ENCODE data around the gene NPHP4.

NPHP4 gene

DNA sequence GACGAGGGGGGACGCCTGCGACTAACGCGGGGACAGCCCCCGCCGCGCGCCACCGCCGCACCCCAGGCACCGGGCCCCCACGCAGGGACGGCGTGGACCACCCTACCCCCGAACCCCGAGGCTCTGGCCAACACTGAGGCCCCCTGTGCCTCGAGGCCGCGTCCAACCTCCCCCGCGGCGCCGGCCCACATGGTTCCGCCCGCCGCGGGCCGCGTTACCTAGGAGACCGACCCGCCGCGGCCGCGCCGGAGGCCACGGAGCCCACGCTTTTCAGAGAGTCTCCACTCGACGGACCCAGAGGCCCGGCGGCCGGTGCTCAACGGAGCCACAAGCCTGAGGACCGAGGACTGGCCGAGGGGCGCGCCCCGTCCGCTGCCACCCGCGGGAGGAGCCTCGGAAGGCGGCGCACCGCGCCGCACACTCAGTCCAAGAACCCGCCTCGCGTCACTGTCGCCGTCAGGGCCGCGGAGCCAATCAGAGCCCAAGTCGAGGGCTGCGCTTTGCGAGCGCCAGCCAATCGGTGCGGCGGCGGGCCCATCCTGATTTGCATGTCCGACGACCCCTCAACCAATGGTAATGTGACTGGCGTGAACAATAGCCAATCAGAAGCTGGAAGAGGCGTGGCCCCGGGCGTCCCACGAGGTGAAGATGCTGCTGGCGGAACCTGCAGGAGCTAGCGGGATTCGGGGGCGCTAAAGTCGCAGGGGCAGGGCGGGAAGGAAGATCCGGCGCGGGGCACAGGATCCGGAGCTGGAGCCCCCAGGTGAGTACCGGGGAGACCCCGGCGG is at the start of gene NPHP4:
NPHP4 (minus strand) TSS at position 400 of the 788 bp plus-strand sequence. CDS start 6,136 bp downstream, outside the sequence.
- DNase-seq, result peak; percentile 99 to 100

DNA sequence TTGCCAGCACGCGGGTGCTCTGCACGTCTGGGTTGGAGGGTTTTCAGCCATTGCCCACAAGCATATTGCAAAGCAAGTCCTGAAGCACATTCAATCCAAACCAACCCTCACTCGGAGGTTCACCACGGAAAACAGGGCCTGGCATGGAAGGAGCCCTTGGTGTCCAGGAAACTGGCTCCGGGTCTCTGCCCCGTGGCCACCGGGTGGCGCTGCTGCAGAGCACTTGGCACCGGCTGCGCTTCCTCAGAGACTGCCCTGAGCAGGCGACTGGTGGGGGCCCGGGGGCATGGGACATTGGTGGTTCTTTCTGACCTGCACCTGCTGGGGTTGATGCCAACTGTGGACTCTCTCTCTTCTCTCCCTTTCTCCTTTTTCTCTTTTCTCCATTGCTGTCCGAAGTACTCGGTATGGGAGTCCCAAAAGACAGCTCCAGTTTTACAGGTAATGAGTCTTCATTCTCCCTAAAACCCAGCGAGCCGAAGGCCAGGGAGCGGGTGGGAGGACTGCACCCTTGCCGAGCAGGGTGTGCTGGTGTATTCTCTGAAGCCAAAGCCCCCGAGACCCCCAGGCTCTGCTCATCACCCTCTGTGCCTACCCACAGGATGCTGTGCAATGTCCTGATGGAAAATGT is 49.3 kb upstream of the NPHP4 start:
- DNase-seq, result no peak

DNA sequence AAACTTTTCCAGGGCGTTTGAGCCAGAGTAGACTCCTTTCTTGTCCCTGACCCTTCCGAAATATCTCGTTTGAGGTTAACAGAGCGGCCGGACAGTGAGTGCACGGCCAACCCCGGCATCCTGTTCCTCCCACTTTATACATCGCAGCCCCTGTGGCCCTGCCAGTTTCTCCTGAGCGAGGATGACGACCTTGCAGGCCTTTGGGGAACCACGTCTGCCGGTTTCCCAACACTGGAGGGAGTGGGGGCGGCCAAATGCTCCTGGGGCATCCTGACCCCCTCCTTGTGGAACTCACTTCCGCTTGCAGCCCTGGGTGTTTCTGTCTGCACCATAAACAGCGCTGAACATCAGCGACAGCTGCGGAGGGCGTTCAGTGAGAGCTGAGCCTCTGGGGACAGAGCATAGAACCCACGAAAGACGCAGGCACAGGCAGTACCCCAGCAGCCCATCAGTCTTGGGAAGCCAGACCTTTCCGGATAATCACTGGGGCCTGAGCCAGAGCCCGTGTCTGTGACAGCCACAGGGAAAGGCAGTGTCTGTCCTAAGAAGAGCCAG is 48.7 kb upstream of the NPHP4 start:
- DNase-seq, result no peak

DNA sequence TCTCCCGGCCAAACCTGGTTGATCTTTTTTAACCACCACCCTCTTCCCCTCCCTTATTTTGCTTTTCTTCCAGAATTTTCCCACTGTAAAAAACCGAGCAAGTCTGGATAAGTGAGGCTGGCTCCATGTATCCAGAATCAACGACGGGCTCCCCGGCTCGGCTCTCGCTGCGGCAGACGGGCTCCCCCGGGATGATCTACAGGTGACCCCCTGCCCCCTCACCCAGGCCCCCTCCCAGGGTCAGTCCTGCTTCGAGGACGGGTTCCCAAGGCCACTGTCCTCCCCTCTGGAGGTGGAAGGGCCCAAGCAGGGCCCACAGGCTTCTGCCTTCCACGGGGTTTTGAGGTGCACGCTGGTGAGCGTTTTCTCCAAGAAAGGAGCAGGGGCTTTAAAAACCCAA is 48.2 kb upstream of the NPHP4 start:
- no peak for DNase-seq

DNA sequence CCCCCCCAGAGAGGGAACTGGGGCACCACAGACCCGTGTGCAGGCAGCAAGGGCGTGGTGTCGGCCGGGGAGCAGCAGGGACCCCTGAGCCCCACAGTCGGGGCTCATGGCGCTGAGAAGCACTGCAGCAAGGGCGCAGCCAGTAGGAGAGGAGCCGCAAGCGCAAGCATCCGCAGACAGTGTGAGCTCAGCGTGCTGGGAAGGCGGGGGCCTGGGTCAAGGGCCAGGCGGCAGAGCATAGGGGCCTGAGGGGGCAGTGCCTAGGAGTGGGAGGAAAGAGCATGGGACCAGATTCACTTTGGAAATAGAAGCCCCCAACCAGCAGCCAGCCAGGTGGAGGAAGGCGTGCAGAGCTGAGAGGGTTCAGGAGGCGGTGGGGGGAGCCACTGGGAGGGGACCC is 46.8 kb upstream of the NPHP4 start:
- no peak for DNase-seq

DNA sequence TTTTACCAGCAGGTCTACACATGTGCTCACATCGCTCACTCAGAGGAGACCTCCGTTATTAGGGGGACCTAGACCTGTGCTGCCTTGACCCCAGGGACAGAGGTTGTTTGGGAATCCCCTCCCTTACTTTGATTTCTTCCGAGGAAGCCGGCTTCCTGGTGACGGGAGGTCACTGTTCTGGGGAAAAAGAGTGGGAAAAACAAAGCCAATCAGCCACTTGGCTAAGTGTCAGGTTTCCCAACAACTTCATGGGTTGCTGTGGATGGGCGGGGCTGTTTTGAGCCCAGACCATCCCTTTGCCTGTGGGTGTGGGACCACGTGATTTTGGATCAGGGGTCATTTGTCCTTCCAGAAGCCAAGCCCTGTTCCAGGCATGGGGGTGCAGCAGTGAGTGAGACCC is 46.4 kb upstream of the NPHP4 start:
- no peak for DNase-seq

DNA sequence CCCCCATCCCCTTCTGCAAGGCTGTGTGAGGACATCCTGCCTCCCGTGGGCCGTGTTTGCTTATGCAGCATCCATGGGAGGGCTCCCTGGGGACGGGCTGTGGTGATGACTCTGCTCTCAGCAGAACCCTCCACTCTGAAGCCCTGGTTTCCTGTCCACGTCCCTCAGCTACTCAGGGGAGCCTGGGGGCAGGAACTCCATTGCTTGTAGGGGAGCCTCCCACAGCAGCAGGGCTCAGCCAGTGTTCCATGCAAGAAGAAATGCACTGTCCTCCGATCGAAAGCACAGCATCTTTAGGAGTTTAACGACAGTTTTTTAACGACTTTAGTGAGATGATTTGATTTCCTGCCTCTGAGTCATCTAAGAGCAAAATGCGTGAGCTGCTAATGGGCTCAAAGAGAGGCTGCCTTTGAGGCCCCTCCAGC is 45.1 kb upstream of the NPHP4 start:
- DNase-seq, result no peak

DNA sequence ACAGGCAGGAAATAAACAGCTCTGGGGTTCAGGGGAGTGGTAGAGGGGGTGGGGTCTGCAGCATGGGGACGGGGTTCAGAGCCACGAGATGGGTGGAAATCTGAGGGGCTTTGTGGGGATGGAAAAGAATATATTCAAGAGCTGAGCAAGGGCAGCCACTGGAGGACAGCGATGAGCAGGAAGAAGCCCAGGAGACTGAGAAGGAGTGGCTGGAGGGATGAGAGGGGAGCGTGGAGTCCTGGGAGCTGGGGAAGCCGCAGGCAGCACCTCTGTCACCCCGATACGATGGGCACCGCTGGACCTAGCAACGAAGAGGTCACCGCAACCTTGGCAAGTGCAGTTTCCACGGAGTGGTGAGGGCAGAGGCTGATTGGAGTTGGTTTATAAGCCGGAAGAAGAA is 43.5 kb upstream of the NPHP4 start:
- DNase-seq, result no peak

DNA sequence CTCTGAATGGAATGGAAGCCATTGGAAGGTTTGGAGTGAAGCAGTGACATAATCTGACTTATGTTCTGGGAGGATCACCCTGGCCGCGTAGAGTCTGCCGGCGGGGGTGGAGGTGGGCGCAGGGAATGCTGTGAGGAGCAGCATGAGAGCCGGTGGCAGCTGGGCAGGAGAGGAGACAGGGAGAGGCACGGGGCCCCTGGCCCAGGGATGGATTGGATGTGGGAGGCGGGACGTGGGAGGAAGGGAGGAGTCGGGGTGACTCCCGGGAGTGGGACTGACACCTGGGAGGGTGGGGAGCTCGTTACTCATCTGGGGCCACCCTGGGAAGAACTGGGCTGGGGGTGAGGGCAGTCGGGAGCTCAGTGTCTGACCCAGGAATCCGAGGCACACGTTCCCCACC is 43.1 kb upstream of the NPHP4 start:
- no peak for DNase-seq

DNA sequence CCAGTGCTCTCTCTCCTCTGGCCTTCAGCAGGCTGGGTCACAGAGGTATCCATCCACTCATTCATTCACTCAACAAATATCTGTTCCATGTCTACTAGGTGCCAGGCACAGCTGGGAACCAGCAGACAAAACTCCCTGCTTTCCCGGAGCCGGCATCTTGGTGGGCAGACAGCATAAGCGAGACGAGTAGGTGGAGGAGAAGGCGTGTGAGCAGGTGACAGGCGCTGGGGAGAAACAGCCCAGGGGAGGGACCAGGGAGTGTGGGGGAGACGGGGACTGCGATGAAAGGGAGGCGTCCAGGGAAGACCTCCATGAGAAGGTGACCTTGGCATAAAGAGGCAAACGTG is 42.5 kb upstream of the NPHP4 start:
- DNase-seq, result no peak

DNA sequence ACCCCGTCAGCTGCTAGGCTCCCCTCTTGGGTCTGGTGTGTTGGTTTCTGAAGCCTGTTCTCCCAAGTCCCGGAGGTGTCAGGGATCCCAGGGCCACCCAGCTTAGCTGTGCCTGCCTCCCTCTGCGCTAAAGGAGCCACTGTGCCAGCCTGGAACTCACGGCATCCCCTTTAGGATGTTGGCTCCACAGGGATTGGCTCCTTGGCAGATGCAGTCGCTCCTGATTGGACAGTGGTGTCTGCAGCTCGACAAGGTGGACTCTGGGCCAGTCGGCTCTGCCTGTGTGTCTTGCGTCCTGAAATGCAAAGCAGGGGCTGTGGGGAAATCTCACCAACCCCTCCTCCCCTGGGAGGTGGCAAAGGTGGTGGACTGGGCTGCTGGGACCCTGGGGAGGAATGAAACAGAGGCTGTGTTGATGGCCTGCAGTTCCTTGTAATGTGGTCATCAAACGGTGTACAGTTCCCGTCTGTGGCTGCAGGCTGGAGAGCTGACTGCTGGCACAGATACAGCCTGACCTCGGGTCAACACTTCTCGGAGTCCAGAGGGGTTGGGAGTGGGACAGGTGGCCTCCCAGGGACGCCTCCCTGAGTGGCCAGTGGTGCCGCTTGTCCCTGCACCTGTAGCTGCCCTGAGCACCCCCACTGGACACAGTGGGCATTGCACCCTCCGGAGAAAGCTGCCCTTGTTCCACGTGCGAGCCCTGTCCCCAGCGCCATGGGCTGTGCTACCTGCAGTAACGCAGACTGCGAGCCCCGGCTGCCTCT is 41.9 kb upstream of the NPHP4 start:
- peak; percentile 20 to 44 for DNase-seq

DNA sequence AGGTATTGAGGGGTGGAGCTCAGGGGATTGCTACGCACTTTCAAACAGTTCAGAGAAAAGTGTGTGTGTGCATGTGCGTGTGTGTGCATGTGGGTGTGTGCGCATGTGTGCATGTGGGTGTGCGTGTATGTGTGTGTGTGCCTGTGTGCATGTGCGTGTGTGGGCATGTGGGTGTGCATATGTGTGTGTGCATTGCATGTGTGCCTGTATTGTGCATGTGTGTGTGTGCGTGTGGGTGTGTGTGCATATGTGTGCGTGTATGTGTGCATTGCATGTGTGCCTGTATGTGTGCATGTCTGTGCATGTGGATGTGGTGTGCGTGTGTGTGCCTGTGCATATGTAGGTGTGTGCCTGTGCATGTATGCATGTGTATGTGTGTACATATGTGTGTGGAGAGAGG is 40.9 kb upstream of the NPHP4 start:
- no peak for DNase-seq

DNA sequence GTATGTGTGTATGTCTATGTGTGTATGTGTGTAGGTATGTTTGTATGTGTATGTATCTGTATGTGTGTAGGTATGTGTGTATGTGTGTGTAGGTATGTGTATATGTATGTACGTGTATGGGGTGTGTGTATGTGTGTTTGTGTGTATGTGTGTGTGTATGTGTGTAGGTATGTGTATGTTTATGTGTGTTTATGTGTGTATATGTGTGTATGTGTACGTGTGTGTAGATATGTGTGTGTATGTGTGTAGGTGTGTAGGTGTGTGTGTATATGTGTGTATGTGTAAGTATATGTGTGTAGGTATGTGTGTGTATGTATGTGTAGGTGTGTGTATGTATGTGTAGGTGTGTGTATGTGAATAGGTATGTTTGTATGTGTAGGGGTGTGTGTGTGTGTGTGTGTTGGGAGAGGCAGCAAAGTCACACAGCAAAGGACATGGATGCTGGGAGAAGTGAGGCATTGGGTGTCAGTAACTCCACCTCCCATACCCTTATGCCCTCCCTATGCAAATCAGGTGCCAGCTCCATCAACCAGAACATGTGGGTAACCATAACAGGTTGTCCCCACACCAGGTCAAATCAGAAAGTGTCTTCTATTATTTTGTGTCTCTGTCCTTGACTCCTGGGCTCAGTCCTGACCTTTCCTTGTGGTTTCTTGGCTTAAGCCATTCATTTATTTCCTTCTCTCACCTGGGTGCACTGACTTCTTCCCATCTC is 38.5 kb upstream of the NPHP4 start:
- no peak for DNase-seq

DNA sequence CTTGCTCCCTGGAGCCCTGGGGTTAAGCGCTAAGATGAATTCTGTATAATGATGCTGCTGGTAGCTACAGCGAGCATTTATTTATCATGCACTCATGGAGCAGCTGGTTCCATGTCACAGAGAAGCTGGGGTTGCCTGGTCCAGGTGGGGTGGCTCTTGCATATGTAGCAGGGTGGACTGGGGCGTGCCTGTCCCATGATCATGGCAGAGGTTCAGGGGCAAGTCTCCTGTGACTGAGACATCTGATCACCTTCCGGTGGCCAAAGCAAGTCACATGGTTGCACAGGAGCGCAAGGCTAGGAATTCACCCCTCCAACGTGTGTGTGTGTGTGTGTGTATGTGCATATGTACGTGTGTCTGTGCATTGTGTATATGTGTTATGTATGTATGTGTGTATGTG is 37.9 kb upstream of the NPHP4 start:
- no peak for DNase-seq

DNA sequence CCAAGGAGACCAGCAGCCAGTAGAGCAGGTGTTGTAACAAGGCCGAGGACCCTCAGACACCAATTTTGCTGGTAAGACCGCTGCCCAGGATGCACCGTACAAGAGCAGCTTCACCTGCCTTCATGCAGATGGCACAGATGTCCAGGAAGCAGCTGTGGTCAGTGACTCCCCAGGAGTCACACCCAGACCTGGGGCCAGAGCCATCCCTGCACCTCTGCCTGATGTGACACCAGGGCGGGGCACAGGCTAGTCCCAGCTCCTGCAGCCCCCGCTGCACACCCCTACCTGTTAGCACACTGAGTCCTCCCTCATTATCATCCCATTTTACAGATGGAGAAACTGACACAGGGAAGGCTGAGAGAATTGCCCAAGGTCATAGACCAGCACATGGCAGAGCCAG is 37.1 kb upstream of the NPHP4 start:
- no peak for DNase-seq

DNA sequence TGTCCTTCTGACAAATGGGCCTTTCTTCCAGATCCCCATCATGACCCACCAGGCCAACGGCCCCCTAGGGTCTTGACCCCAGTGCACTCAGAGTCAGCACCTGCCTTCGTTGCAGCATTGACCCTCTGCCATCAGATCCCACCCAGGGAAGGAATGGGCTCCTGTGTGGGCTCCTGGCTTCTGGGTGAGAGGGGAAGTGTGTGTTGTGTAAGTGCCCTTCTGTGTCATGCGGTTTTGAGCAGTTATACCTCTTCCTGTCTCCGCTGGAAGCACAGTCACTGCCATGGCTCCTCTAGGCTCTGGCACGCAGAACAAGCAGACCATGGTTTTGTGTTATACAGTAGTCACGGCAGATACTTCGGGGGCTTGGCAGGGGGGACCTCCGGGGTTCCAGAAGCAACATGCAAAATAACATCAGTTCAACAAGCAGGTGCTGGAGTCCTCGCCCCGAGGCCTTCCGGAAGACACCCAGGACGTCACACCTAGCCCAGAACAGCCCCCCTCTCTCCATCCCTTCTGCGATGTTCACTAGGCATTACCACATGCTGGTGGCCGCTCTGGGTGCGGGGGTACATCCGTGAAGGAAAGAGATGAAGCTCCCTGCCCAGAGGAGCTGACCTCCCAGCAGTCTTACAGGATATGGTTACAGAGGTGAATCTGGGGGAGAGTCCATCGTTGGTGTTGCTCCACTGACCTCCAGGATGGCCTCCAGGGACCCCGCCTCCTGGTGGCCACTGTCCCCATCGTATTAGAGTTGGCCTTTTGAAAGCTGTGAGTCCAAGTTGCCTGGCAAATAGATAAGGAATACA is 36.0 kb upstream of the NPHP4 start:
- DNase-seq, result peak; percentile 64 to 66

DNA sequence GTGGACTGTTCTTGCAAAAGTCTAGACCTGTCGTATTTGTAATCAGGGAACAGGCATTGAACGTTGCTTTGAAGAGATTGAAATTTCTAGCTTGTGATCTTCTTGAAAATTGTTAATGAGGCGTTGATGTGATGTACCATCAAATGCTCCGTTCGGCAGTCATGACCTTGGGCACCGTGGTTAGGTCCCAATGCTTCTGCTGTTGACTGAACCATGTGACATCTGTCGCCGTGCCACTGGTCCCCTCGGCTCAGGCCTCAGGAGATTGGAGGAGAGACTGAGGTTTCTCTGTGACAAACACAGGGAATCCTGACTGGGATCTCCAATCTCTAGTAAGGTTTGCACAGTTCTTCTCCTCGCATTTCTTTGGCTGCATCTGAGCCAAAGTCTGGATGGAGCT is 35.4 kb upstream of the NPHP4 start:
- DNase-seq, result peak in 1 of 2 donors; percentile 13

DNA sequence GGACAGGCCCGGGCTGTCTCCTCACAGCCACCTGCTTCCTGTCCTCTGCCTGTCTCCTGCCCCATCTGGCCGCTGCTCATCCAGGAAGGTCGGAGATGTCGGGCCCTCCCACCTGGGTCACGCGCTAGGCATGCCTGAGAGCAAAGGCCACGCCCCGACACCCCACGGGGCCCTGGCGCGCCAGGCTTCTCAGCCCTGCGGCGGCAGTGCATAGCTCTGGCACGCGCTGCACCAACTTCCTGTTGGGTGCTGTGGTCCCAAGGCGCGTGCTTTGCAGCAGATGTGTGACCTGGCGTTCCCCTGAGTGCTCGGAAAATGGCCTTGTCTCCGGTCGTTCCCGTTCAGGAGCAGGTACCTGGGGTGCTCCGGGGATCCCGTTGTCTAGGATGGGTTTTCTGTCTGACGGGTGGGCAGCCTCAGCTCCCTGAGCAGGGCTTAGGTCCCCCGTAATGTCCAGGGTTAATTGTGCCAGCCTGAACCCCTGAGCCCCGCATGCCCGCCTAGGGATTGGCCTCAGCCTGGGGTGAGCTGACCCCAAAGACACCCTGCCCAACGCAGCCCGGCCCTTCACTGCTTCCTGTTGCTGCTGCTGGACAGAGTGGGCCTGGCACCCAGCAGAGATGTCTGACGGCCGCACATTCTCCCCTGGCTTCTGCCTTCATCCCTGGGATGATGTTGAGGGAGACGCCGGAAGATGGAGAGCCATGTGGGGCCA is 34.0 kb upstream of the NPHP4 start:
- peak; percentile 90 to 91 for DNase-seq

DNA sequence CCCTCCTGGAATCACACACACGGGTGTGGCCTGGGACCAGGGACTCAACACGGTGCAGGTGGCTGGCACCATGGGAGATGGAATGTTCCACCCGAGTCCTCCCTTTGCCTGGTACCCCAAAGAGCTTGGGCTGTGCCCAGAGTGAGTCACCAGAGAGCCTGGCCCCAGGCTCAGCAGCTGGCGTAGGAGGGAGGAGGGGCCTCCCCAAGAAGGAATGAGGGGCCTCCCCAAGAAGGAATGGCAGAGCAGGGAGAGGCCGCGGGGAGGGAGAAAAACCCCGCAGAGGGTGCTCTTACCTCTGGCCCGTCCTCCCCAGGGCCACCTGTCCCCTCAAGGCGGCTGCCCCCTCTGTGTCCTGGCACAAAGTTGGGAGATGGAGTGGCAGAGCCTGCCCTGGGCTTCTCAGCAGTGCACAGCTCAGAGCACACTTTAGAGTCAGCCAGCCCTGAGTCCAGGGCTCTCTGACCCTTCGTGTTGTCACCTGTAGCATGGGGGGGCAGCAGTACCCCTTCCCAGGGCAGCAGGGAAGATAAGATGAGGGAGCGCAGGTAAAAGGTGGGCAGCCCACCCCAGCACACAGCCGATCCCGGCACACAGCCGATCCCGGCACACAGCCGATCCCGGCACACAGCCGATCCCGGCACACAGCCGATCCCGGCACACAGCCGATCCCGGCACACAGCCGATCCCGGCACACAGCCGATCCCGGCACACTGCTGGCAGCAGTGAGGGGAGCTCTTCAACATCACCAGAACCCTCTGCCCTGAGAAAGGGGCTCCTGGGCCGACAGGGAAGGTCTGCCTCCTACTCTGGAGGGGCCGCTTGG is 33.3 kb upstream of the NPHP4 start:
- DNase-seq, result no peak

DNA sequence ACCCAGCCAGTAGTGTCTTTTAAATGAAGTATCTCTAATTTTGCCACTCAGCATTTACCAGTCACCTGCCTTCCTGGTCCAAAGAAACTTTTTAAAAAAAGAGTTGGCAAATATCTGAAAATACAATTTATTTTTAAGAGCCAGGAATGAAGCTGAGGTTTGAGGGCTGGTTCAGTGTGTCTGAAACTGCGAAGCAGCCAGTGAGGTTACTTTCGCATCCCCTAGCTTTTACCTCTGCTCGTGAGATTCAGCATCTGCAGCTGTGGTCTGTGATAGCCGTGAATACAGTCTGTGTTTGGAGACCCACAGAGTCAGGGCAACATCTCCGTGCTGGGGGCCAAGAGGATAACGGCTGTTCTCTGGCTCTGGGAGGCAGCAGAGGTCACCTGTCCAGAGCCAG is 32.2 kb upstream of the NPHP4 start:
- no peak for DNase-seq

DNA sequence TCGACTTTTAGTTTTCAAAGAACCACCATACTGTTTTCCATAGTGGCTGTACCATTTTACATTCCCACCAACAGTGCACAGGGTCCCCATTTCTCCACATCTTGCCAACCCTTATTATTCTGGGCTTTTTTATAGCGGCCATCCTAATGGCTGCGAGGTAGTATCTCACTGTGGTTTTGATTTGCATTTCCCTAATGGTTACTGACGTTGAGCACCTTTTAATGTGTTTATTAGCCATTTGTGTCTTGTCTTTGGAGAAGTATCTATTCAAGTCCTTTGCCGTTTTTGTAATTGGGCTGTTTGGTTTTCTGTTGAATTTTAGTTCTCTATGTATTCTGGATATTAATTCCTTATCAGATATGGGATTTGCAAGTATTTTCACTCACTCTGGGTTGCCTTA is 31.1 kb upstream of the NPHP4 start:
- no peak for DNase-seq
